Stimulated activated CD8-positive, alpha-beta memory T cell treated with anti-CD3 and anti-CD28 coated beads, Interleukin-7, amount 100 ng/mL, for 4 hours (primary cell): ENCODE measurements around the gene ITGB2.

ENCODE experiments used
- DNase-seq, 2 donors: peaks; one replicate each; pipeline ENCODE4 v3.0.0-alpha.2; 2020; ENCODE audit warnings: low read depth in 2 of 2

Gene ITGB2

DNA sequence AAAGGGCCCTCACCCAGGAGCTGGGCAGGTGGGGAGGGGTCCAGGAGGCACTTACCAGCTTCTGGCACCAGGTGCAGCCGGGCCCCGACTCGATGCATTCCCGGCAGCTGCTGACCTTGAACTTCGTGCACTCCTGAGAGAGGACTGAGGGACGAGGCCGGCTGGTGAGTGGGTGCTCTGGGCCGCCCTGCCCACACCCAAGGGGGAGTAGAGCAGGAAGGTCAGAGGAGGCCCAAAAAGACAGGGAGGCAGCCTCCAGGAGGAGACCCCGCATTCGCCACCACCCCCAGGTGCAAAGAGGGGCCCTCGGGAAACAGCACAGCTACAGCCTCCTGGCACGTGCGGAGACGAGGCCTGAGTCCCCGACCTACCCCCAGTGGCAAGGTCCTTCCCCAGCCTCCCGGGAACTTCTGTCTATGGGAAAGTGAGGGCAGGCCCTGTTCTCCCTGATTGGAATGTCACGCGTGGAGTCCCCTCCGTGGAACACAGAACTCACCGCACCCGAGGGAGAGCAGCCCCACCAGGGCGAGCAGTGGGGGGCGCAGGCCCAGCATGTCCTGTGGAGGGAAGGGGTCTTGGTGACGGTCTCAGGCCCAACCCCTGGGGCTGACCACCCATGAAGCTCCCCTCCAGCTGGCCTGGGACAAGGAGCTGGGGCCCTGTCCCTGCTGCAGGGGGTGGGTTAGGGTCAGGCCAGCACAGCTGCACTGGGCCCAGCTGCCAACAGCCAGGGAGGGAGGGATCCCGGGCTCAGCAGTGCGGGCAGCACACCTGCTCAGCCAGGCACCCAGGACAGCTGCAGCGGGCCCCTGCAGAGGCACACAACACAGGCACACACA is 10.3 kb downstream of the ITGB2 start:
- DNase-seq = no peak

DNA sequence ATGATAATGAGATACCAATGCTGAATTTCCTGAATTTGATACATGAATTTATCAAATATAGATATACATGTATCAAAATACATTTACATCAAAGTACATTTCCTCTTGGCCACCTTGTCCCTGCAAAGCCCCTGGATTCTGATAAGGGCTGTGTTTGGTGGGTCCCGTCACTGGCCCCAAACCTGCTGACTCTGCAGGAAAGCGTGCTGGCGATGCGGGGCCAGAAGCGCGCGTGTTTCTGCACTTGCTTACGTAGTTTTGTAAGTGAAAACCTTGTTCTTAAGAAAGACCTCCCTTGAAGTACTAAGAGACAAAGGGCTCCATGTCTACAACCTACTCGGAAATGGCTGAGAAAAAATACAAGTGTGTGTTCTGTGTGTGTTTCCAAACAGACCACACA is 11.0 kb downstream of the ITGB2 start:
- DNase-seq = no peak

GRCh38 chr21:44908908-44909307 is 11.8 kb downstream of the ITGB2 start:
- no peak for DNase-seq

DNA sequence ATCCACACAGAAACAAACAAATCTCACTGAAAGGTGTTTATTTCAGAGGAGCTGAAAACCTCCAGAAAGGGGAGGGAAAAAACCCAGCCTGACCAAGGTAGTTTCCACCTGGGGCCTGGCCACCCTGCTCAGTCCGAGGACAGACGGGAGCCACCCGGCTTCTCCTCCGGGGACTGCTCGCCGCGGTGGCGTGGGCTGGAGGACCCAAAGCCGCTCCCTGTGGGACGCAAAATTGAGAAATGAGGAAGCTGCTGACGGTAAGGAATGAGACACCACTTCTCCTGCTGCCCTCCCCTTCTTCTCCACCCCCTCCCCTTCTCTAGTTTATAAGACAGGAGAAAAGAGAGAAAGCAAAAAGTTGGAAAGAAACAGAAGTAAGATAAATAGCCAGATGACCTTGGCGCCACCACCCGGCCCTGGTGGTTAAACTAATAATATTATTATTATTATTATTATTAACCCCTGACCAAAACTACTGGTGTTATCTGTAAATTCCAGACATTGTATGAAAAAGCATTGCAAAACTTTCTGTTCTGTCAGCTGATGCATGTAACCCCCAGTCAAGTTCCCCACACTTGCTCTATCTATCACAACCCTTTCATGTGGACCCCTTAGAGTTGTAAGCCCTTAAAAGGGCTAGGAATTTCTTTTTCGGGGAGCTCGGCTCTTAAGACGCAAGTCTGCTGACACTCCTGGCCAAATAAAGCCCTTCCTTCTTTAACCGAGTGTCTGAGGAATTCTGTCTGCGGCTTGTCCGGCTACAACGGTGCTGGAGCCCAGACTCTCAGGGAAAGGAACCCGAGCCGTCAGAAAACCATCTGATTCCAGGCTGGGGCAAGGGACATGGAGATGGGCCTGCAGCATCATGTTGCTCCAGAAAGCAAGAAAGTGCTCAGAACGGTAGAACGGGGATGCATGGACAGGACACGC is 12.5 kb downstream of the ITGB2 start:
- DNase-seq = no peak

DNA sequence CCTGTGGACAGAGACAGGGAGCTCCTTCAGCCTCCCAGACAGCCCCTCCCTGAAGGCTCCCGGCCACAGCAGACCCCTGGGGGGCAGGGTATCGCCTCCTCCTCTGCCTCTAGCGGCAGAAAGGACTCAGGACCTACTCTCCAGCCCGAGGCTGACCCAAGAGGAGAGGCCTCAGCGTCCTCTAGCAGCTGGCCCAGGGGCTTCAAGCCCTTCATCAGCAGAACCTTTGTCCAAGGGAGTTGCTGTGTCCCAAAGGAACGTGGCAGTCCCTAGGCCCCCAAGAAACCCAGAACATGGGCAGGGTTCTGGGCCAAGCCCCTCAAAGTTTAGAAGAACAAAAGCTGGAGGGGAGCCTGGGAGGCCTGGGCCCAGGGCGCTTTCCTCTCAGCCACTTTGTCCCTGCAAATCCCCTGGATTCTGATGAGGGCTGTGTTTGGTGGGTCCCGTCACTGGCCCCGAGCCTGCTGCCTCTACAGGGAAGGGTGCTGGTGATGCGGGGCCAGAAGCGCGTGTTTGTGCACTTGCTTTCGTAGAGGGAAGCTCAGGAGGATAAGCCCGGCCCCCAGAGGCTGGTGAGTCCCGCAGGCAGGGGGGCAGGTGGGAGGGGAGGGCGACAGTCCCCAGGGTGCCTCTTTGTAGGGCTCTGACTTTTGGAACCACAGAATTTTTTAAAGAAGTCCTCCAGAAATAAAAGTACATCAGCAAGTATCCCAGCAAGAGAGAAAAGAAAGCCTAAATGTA is 13.3 kb downstream of the ITGB2 start:
- no peak for DNase-seq

GRCh38 chr21:44905728-44906090 is 15.0 kb downstream of the ITGB2 start:
- DNase-seq = no peak

DNA sequence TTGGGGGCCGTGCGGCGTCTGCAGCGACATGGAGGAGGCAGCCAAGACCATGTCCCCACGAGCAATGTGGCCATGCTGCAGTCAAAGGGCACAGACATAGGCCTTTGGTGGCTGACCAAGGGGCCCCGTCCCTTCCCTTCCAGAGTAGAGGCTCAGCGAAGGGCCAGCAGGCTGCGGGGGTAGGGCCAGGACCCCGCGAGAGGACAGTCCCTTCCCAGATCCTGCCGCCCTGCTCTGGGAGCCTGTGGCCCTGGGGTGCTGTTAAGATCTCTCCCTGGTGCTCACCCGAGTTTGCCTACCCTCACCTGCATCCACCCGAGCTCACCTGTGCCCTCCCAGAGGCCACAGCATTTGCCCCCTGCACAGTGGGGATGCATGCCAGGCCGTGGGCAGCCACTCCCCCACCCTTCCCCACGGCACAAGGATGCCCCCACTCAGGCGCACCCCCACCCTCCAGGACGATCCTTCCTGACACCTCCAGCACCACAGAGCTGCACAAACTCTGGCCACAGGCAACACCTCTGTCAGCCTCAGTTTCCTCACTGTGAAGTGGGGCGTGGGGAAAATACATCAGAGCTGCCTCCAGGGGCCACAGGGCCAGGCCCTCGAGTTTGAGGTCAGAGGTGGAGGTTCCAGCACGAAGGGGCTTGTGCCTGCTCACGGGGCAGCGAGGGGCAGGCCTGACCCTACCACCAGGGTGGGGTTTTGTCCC is 15.5 kb downstream of the ITGB2 start:
- no peak for DNase-seq

GRCh38 chr21:44904141-44904923 is 16.4 kb downstream of the ITGB2 start:
- DNase-seq = no peak

DNA sequence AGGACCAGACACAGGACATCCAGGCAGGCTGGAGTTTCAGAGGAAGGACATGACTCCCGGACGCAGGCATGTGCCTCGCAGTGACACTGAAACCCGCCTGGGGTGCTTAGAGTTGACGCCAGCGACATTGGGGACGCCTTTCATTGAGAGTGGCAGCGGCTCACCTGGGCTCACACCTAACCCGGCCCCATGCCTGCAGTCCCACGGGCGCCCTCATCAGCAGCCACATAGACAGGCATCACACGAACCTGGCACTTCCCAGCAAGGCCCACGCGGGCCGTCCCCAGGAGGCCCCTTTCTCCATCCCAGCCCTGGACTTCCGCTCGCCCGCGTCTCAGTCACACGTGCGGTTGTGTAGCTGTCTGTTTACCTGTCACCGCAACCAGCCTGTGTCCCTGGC is 17.0 kb downstream of the ITGB2 start:
- DNase-seq = no peak

- no peak for DNase-seq
These were observed 17.5 kb downstream of the ITGB2 start for GRCh38 chr21:44903050-44903685.

DNA sequence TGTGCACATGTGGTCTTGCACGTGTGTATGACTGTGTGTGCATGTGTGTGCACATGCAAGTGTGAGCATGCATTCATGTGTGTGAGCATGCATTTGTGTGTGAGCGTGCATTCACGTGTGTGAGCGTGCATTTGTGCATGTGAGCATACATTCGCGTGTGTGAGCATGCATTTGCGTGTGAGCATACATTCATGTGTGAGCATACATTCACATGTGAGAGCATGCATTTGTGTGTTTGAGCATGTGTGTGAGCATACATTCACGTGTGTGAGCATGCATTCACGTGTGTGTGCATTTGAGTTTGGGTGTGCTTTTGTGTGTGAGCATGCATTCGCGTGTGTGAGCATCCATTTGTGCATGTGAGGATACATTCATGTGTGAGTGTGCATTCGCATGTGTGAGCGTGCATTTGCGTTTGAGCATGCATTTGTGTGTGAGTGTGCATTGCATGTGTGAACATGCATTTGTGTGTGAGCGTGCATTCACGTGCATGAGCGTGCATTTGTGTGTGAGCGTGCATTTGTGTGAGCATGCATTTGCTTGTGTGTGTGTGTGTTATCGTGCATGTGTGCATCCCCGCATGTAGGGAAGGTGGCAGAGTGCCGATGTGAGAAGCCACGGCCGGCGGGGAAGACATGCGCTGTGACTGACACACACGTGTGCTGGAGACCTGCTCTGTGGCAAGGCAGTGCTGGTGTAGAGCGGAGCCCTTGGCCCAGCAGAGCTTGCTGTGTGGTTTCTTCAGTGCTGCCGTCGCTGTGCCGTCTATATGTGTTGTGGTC is 18.2 kb downstream of the ITGB2 start:
- no peak for DNase-seq

GRCh38 chr21:44901391-44902074 is 19.2 kb downstream of the ITGB2 start:
- DNase-seq = no peak

GRCh38 chr21:44900559-44901251 is 20.0 kb downstream of the ITGB2 start:
- DNase-seq = no peak

DNA sequence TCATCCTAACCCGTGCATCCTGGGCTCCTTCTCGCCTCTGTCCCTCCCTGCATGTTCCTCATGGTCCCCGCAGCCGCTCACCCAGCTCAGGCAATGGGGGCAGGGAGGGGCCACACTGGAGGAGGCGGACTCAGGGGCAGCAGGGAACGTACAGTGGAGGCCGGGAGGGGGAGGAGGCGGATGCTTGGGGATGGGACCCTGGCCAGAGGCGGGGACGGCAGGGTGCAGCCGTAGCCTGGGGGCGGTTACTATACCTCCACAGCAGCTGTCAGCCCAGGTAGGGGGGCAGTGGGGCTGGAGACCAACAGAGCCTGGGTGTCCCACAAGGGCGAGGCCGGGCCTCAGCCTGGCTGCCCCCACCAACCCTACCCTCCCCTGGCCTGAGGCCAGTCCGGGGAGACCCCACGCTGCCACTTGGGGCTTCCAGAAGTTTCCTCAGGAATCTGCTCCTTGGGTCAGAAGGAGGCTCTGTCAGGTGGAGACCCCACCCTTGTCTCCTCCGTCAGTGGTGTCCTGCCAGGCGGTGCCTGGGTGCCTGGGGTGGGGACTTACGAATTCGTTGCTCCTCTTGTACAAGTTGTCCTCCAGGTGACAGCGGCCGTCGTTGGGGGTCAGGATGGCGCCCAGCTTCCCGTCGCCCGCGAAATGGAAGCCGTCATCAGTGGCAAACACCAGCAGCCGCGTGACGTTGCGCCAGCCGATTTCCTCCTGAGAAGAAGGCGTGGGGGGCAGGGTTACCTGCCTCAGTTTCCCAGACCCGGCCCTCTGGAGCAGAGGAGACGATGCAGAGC is 20.7 kb downstream of the ITGB2 start:
- no peak for DNase-seq

DNA sequence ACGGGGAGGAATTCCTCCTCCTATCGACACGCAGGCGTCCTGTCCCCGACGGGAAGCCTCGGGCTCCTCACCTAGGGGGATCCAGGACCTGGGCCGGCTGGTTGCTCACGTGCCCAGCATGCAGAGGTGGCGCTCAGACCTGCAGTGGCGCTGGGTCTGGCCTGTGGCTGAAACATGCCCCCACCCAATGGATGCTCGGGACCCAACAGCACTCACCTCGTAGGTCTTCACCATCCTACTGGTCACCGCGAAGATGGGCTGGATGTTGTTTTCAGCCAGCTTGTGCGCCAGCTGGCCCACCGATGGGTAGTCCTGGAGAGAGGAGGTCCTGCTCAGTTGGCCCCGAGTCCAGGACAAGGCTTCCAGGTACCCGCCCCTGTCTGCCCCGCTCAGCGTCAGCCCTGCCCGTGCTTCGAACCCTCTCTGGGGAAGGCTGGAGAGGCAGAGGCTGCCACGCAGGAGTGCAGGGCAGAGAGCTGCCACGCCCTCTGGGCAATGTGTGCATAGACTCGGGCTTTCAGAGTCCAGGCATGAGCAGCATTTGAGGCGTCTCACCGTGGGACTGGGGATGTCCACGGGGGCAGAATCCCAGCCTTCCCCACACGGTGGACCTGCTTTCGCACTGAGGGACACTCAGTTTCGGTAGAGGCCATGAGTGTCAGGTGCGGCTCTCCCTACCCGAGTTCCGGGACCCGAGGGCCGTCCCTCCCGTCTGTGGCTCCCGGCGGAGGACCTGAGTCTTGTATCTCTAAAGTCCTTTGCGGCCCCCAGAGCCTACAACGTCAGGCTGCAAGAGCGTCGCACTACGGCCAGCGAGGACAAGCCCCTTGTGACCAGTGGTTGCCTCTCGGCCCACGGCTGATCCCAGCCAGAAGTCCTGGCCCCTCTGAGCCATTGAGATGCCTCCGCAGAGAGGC is 21.6 kb downstream of the ITGB2 start:
- no peak for DNase-seq

- no peak for DNase-seq
These were observed 22.6 kb downstream of the ITGB2 start for GRCh38 chr21:44898011-44898488.
